Measurements from ENCODE around the gene EIF2A.
A peak's percentile ranks its signal among the peaks of the same experiment; 100 is the strongest.

EIF2A gene

DNA sequence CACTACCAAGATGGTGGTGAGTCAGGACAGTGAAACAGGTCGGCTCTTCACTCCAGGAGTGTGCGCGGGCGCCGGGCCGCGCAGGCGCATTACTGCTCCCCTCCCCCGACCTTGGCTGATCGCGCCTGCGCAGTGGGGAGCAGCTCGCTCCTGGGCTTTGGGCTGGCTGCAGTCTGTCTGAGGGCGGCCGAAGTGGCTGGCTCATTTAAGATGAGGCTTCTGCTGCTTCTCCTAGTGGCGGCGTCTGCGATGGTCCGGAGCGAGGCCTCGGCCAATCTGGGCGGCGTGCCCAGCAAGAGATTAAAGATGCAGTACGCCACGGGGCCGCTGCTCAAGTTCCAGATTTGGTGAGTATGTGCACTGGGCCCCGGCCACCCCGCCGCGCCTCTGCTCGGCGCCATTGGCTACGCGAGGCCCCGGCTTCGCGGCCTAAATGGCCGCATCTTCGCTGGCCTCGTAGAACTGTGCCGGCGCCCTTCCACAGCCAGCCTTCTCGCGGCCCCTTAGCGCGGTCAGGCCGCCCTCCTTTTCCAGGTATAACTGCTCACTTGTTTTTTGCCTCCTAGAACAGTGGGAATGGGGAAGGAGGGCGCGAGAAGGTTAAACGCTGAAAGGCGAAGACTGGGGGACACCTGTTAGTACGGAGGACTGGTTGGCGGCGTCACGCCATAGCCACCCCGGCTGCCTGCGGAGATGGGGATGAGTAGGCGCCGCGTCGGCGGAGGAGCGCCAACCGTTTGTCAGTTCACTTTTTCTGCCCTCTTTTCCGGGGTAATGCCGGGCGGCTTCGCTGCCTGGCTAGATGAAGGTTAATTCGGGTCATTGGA lies 56.8 kb downstream of the EIF2A start, which contains the start of gene SELENOT:
TSS of gene SELENOT (plus strand) at position 169 of the 827 bp plus-strand sequence. CDS start at position 211, 42 bp downstream.
- H3K79me2 ChIP-seq: peaks cover 49% of the 10 kb centered on the region
- H3K9ac ChIP-seq: peak within 1 kb of the TSS; percentile 95
- no peaks in the 10 kb centered on the region for H3K9me3 ChIP-seq (ENCODE audit: control insufficient read depth, low read length)
- H3K4me1 ChIP-seq: peaks cover 6% of the 10 kb centered on the region
- H2AFZ ChIP-seq: peak within 1 kb of the TSS; percentile 81
- H3K36me3 ChIP-seq (ENCODE audit: control insufficient read depth, insufficient read depth, low read length): no peaks in the 10 kb centered on the region
- no peaks in the 10 kb centered on the region for H3K27me3 ChIP-seq (ENCODE audit: control insufficient read depth, insufficient read depth, low read length)
- H3K27ac ChIP-seq: peak within 1 kb of the TSS; percentile 96
- peak within 1 kb of the TSS; percentile 93 for H3K4me2 ChIP-seq (ENCODE audit: low read length)
- H3K4me3 ChIP-seq (ENCODE audit: low read depth, low read length): peak within 1 kb of the TSS; percentile 86
- TF ChIP-seq, protein P1, sequence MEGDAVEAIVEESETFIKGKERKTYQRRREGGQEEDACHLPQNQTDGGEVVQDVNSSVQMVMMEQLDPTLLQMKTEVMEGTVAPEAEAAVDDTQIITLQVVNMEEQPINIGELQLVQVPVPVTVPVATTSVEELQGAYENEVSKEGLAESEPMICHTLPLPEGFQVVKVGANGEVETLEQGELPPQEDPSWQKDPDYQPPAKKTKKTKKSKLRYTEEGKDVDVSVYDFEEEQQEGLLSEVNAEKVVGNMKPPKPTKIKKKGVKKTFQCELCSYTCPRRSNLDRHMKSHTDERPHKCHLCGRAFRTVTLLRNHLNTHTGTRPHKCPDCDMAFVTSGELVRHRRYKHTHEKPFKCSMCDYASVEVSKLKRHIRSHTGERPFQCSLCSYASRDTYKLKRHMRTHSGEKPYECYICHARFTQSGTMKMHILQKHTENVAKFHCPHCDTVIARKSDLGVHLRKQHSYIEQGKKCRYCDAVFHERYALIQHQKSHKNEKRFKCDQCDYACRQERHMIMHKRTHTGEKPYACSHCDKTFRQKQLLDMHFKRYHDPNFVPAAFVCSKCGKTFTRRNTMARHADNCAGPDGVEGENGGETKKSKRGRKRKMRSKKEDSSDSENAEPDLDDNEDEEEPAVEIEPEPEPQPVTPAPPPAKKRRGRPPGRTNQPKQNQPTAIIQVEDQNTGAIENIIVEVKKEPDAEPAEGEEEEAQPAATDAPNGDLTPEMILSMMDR (IDR thresholded peaks at IDR 0.05): peak; percentile 31

DNA sequence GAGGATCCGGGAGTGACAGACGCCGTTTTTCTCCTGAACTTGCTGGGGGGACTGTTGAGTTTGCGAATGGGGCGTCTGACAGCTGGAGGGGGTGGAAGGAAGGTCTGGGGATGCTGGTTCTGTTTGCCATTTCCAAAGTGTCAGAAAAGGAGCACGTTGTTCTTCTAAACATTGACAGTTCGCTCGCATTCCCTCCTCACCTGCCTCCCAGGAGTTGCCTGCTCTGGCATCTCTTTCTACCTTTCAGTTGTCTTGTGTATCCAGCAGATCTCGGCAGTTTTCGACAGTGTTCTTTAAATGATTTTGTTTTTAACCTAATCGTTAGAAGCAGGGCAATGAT lies 57.4 kb downstream of the EIF2A start:
- Histone ChIP-seq H3K79me2 (peaks cover 54% of the 10 kb centered on the region), H3K4me1 (peaks cover 6% of the 10 kb centered on the region), H2AFZ (peak overlapping the region; percentile 81)

DNA sequence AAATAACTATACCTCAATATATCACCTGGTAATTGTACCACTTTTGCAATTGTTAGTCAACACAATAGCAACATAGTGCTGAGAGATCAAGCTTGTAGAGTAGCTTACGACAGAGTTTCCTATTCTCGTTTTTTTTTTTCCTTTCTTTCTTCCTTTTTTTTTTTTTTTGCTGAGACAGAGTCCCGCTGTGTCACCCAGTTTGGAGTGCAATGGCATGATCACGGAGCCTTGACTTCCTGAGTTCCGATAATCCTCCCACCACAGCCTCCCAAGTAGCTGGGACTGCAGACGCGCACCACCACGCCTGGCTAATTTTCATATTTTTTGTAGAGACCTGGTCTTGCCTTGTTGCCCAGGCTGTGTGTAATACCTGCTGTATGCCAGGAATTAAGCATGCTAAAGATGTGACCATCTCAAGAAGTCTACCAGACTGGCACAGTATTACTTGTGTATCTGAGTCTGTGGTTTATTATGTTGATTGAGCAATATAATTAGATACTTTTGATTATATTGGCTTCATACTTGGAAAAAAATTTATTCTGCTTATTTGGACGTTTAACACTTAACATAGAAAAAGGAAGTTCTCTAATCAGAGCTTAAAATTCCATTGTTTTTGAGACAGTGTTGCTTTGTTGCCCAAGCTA lies 59.5 kb downstream of the EIF2A start:
- H3K9me3 ChIP-seq (ENCODE audit: control insufficient read depth, low read length): no peaks in the 10 kb centered on the region
- H2AFZ ChIP-seq: no peak overlapping the region
- TF ChIP-seq, protein P1 (IDR thresholded peaks at IDR 0.05): no peak
- no peaks in the 10 kb centered on the region for H3K27me3 ChIP-seq (ENCODE audit: control insufficient read depth, insufficient read depth, low read length)
- peaks cover 55% of the 10 kb centered on the region for H3K79me2 ChIP-seq
- H3K9ac ChIP-seq: no peak overlapping the region
- peak overlapping the region; percentile 2 for H3K4me3 ChIP-seq (ENCODE audit: low read depth, low read length)
- peaks cover 13% of the 10 kb centered on the region for H3K4me1 ChIP-seq
- H3K27ac ChIP-seq: no peak overlapping the region
- H3K4me2 ChIP-seq (ENCODE audit: low read length): no peak overlapping the region
- H3K36me3 ChIP-seq (ENCODE audit: control insufficient read depth, insufficient read depth, low read length): no peaks in the 10 kb centered on the region

More for the DNA sequence above, 57.4 kb downstream of the EIF2A start:
- H3K36me3 ChIP-seq (ENCODE audit: control insufficient read depth, insufficient read depth, low read length): no peaks in the 10 kb centered on the region
- H3K9me3 ChIP-seq (ENCODE audit: control insufficient read depth, low read length): no peaks in the 10 kb centered on the region
- H3K27me3 ChIP-seq (ENCODE audit: control insufficient read depth, insufficient read depth, low read length): no peaks in the 10 kb centered on the region
- H3K27ac ChIP-seq: peak overlapping the region; percentile 96
- peak overlapping the region; percentile 86 for H3K4me3 ChIP-seq (ENCODE audit: low read depth, low read length)
- peak overlapping the region; percentile 93 for H3K4me2 ChIP-seq (ENCODE audit: low read length)
- H3K9ac ChIP-seq: peak overlapping the region; percentile 95
- TF ChIP-seq, protein P1 (IDR thresholded peaks at IDR 0.05): no peak

DNA sequence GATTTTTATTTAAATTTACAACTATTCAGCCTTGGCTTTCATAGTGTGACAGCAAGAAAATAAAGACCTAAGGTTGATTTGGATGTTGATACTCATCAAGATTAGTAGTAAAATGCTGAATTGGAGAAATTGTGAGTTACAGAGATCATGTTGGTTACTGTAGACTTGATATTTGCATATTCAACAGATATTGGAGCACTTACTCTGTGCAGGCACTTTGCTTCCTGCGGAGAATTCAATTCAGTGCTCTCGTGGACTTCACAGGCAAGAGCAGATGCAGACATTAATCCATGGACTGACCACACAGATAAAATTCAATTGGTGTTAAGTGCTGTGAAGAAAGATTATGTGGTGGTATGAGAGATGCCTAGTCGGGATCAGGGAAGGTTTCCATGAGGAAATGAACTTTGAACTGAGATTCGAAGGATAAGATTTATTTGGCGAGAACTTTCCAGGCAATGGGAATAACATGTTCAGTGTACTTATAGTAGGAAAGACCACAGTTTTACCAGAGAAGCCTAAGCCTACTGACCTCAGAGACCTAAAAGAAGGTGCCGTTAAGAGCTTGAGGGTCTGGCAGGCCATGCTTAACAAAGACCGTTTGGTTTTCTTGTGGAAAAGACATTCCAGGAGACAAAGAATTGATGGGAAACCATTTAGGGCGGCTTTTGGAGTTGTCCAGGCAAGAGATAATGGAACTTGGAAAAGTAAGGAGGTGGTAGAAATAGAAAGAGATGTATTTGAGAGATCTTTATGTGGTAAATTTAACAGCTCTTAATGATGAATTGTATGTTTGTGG lies 60.9 kb downstream of the EIF2A start:
- peaks cover 55% of the 10 kb centered on the region for H3K79me2 ChIP-seq
- no peak overlapping the region for H3K9ac ChIP-seq
- TF ChIP-seq, protein P1 (IDR thresholded peaks at IDR 0.05): no peak
- no peaks in the 10 kb centered on the region for H3K36me3 ChIP-seq (ENCODE audit: control insufficient read depth, insufficient read depth, low read length)
- no peaks in the 10 kb centered on the region for H3K27me3 ChIP-seq (ENCODE audit: control insufficient read depth, insufficient read depth, low read length)
- H3K4me3 ChIP-seq (ENCODE audit: low read depth, low read length): no peak overlapping the region
- H3K4me2 ChIP-seq (ENCODE audit: low read length): peak overlapping the region; percentile 37
- H3K4me1 ChIP-seq: peaks cover 13% of the 10 kb centered on the region
- H3K27ac ChIP-seq: no peak overlapping the region
- no peaks in the 10 kb centered on the region for H3K9me3 ChIP-seq (ENCODE audit: control insufficient read depth, low read length)
- no peak overlapping the region for H2AFZ ChIP-seq
